Measurements from ENCODE around the gene NCF2.

The NCF2 gene

GRCh38 chr1:183582021-183582713 is 8.1 kb downstream of the NCF2 start:
- DNase-seq, result no peak

- peak; percentile 99 to 100 for DNase-seq
Measured at GRCh38 chr1:183580281-183580682, 10.0 kb downstream of the NCF2 start.

- DNase-seq, result no peak
Measured at GRCh38 chr1:183578856-183579255, 11.4 kb downstream of the NCF2 start.

DNA sequence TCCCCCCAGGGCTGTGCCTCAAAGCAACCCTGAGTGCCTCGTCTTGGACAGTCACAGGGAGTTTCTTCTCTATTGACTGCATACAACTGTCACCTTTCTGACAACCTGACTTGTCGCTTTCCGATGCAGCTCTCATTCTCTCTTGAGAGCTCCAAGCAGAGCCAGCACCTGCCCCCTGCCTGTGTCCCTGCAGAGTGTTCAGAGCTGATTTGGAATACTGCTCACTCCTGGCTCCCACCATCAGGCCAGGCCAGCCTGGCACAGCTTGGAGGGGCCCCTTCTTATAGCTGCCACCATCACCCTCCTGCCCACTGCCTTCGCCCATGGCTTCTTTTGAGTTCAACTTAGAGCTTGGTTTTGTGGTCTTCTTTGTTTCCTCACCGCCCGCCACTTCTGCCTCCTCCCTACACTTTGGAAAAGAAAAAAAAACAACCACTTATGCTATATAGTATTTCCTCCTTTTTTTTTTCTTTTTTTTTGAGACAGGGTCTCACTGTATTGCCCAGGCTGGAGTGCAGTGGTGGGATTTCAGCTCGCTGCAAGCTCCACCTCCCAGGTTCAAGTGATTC is 12.3 kb downstream of the NCF2 start:
- DNase-seq, result peak; percentile 16 to 33

DNA sequence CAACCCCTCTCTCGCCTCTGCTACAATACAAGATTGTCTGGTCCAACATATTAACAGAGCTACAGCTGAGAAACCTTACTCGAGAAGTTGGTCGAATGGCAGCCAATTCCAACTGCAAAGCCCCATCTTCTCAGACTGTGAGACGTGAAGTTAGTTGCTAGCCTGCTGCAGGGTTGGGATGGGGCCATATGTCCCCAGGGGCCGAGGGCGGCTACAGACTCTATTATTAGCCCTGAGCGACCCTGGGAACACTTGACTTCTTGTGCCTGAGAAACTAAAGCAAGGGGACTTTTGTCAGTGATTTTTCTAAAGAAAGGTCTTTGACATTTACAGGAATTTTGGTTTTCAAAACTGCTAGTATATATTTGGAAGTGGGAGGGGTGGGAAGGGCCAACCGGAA is 13.7 kb downstream of the NCF2 start:
- no peak for DNase-seq

GRCh38 chr1:183575606-183576005 is 14.7 kb downstream of the NCF2 start:
- no peak for DNase-seq

GRCh38 chr1:183572721-183573120 is 17.5 kb downstream of the NCF2 start:
- DNase-seq, result no peak

DNA sequence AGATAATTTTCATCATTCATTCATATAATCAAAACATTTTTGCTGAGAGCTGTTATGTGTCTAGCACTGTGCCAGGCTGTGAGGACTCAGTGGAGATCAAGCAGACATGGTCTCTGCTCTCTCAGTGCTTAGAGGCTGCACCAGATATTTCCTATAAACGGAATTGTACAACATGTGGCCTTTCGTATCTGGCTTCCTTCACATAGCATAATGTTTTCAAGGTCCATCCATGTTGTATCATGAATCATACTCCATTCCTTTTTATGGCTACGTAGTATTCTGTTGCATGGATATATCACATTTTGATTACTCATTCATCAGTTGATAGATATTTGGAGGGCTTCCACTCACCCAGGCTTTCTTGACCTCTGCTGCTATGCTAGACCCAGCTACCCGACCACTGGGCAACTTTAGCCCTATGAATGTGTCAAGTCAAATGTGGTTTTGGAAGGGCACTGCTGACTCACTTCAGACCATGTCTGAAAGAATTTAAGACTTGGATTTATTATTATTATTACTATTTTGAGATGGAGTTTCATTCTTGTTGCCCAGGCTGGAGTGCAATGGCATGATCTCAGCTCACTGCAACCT is 18.5 kb downstream of the NCF2 start:
- DNase-seq, result no peak

DNA sequence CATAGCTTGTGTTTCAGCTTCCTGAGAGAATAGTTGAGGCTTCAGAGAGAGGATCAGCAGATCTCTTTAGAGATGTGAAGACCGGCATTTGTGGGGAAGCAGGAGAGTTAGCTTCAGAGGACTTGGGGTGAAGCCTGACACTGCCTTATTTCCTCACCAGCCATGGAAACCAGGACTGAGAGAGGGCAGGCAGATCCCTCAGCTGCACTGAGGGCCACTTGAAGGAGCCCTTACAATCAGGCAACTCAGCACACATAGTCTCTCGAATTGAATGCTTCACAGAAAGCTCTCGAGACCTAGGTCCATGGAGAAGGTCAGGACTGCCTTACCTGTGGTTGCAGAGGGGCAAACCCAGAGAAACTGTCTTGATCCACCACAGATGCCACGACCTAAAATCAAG is 19.8 kb downstream of the NCF2 start:
- no peak for DNase-seq

DNA sequence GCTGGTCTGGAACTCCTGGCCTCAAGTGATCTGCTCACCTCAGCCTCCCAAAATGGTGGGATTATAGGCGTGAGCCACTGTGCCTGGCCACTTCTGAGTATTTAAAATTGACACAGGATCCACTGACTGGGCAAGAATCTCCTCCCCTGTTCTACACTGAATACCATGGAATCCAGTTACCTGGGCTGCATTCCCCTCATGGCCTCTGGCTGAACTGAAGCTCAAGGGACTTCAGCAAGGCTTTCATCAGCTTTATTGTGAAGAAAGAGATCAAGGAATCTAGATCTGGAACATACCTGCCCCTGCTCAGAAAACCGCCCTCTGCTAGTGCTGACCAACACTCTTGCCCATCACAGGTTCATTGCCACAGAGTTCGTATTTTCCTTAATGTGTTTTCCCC is 20.5 kb downstream of the NCF2 start:
- DNase-seq, result no peak

- DNase-seq, result no peak
Measured at GRCh38 chr1:183569141-183569540, 21.1 kb downstream of the NCF2 start.

GRCh38 chr1:183568176-183569021 is 21.9 kb downstream of the NCF2 start:
- DNase-seq, result peak; percentile 61 to 67

GRCh38 chr1:183567584-183567983 is 22.7 kb downstream of the NCF2 start:
- DNase-seq, result peak; percentile 26 to 34

- DNase-seq, result no peak
Measured at GRCh38 chr1:183566026-183566425, 24.2 kb downstream of the NCF2 start.

DNA sequence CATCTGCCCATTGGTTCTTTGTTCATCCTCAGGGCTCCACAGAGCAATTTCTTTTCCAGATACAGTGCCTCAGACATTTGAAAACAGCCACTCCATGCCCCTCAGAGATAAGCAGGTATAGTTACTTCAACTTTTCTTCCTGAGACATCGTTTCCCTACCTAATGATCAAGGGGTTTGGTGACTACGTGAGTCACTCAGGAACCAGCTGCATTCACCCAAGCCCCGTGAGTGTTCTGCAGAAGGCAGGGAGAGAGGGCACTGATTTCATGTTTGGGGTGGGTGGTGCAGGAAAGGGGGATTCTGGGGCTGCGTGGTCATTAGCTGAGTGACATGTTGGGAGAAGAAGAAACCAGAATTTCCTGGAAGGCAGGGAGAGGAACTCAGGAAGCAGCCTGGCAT is 25.0 kb downstream of the NCF2 start:
- no peak for DNase-seq

DNA sequence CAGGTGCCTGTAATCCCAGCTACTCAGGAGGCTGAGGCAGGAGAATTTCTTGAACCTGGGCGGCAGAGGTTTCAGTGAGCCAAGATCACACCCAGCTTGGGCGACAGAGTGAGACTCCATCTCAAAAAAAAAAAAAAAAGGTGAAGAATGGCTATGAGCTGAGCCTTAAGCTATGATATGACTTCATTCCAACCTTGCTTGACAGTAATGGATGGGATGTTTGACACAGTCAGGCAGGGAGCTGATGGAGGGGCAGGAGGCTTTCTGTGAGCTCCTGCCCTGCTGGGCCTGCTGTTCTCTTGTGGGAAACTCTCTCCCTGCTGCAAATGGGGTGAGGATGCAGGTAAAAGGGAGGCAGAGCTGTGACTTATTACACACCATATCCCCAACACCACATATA is 27.6 kb downstream of the NCF2 start:
- DNase-seq, result no peak

DNA sequence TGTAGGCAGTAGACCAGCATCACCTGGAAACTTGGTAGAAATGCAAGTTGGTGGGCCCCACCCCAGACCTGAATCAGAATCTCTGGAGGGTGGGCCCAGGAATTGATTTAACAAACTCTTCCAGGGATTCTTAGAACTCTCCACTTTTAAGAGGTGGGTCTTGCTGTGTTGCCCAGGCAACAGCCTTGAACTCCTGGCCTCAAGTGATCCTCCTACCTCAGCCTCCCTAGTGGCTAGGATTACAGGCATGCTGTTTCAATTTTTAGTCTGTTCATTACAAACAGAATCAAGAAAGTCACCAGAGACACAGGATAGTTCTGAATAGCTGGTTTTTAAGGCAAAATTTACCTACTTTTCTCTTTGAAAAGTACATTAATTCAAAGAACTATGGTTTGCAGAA is 31.2 kb downstream of the NCF2 start:
- DNase-seq, result no peak

- DNase-seq, result no peak
Measured at GRCh38 chr1:183554577-183554976, 35.7 kb downstream of the NCF2 start.

DNA sequence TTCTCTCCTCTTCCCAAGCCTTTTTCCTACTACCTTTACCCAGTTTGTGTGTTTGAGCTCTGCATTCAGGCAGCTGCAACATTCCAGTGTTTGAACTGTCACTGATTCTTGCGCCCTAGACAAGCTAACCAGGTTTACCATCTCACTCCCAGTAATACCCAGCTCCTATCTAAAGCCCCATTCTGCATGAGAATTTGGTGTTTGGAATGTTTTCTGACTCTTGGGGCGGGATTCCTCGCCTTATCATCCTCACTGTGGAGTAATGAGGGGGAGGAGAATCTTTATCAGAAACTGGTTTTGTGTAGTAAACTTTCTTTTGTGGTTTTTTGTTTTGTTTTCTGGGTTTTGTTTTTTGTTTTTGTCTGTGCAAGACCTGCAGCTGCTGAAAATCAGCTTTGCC is 36.5 kb downstream of the NCF2 start:
- no peak for DNase-seq

GRCh38 chr1:183553331-183553730 is 36.9 kb downstream of the NCF2 start:
- no peak for DNase-seq

DNA sequence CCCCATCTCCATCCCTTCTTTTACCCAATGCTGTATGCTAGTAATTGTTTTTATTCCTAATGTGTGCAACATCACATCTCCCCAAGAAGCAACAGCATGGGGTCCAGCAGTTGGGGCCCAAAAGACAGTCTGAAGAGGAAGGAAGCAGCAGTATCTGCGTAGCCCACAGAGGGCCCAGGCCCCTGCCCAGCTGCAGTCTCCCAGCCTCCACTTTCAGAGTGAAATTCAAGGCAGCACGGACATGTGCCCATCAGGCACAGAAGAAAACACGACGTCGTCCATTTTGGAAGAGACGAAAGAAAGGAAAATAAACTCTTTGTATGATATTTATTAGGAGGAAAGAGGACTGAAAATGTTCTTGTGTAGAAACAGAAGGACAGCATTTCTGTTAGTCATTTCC is 37.4 kb downstream of the NCF2 start:
- no peak for DNase-seq

DNA sequence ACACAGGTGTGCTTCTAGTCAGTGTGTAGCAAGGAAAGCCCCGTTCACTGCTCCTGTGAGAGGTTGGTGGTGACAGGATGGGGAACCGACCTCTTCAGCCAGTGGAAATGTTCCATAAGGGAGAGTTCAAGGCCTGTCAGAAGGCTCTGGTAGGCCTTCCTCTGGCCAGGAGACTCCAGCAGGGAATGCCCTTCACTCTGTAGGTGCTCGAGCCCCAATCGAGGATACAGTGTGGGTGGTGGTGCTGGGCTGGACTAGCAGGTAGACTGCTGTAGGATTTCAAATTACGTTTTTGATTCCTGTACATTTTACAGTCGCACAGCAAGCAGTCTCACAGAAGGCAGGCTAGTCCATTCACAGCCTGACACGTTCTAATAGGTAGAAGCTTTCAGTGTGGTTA is 37.8 kb downstream of the NCF2 start:
- DNase-seq, result no peak

DNA sequence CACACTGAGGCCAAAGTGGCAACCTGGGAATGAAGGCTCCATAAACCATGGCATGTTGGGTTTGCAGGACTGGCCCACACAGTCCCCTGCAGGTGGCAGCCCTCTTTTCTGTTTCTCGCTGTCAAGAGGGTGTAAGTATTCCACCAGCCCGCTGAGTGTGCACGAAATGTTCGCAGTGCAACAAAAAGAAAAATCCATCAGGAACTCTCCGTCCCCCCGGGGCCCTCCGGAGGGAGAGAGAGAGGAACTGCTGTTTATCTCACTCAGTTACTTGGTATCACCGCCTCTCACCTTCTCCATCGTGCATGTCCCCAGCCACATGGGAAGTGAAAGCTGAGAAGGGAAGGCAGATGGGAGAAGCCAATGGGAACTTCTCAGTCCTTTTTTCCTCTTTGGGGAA is 38.3 kb downstream of the NCF2 start:
- no peak for DNase-seq

DNA sequence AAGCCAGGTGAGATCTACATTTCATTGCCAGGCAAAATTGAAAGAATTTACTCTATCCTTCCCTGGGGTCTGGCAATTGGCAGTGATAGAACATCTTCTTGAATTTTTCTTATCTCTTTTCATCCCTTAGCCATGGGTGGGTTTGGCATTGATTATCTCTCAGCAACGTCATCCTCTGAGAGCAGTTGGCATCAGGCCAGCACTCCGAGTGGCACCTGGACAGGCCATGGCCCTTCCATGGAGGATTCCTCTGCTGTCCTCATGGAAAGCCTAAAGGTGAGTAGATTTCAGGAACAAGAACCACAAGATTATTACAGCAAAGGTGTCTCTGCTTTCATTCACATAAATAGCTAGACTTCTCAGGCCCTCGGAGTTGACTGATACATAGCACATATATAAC is 39.3 kb downstream of the NCF2 start:
- DNase-seq, result no peak
